HCT116 (cell line): ENCODE measurements around the gene RFESD. TPM values are rescaled to one million over a fixed set of nuclear protein-coding genes. Genes with fewer than 3 reads are reported as not detected.

Experiments
- ATAC-seq: fragments of 200-7000 bp; cut with Tn5 transposase; 2 replicates; pipeline ENCODE4 v1.9.1; 2020; ENCODE audit warnings: mild to moderate bottlenecking, moderate library complexity
- BruUV-seq: library from RNA; stranded (reverse); fragments of 400-500 nt; replicated peaks from 2 replicates; lab custom pipeline; 2021; lab: Mats Ljungman, UMichigan
- CTCF ChIA-PET: fragments of 300-600 bp; sonication (Branson Sonifier 250); formaldehyde crosslinking; loops from one replicate; lab custom pipeline; 2021; ENCODE audit warnings: antibody characterized with exemption; lab: Charles Lee
- POLR2A ChIA-PET: fragments of 300-600, 350-600 bp; sonication (Branson Sonifier 250); formaldehyde crosslinking; loops from one replicate; lab custom pipeline; 2021; ENCODE audit warnings: antibody characterized with exemption; lab: Charles Lee
- RAD21 ChIA-PET, 2 experiments: fragments of 300-600 bp; sonication (Branson Sonifier 250); formaldehyde crosslinking; loops; one replicate each; lab custom pipeline; 2023; ENCODE audit warnings: low total read pairs in 2 of 2; ENCODE audit not compliant: uncharacterized antibody in 2 of 2, unreplicated experiment in 2 of 2, low non-redundant PET in 1 of 2; lab: Charles Lee
- DNase-seq: peaks from one replicate; pipeline ENCODE4 v3.0.0-alpha.2; 2010; ENCODE audit warnings: low read depth, low spot score
- H2AFZ ChIP-seq: fragments of 200-600 bp; shearing (Covaris generic), sonication (generic); 2 replicates; pipeline ENCODE4 v1.6.1; 2017; ENCODE audit warnings: low read depth, mixed run types, mixed read lengths, antibody characterized with exemption, low read length; ENCODE audit not compliant: poor library complexity, severe bottlenecking
- H3K27ac ChIP-seq: 2 replicates; pipeline ENCODE4 v1.5.1; 2012; ENCODE audit warnings: low read depth, low read length
- H3K27me3 ChIP-seq: fragments of 200-600 bp; sonication (generic); 2 replicates; pipeline ENCODE4 v1.6.1; 2016; ENCODE audit warnings: mixed run types, low read length, mixed read lengths; ENCODE audit not compliant: insufficient read depth
- H3K36me3 ChIP-seq, 2 experiments: fragments of 200-500 bp in 1 of 2; fragments of 200-600 bp in 1 of 2; sonication (Bioruptor generic) in 1 of 2; sonication (generic) in 1 of 2; 2 replicates each; pipeline versions ENCODE4 v1.5.1 to v1.6.1; 2014 to 2016; ENCODE audit warnings: low read length in 2 of 2, inconsistent platforms in 1 of 2, mixed read lengths in 1 of 2, mixed run types in 1 of 2; ENCODE audit not compliant: insufficient read depth in 2 of 2, control insufficient read depth in 1 of 2
- H3K4me1 ChIP-seq, 2 experiments: fragments of 200-600 bp in 1 of 2; sonication (generic) in 1 of 2; 2 replicates each; pipeline versions ENCODE4 v1.5.1 to v1.6.1; 2012 to 2017; ENCODE audit warnings: low read length in 2 of 2, inconsistent platforms in 1 of 2, mild to moderate bottlenecking in 1 of 2, mixed read lengths in 1 of 2, mixed run types in 1 of 2, moderate library complexity in 1 of 2; ENCODE audit not compliant: insufficient read depth in 2 of 2, control insufficient read depth in 1 of 2
- H3K4me2 ChIP-seq: fragments of 200-600 bp; sonication (generic); 2 replicates; pipeline ENCODE4 v1.6.1; 2017; ENCODE audit warnings: mixed run types, low read length, mixed read lengths
- H3K4me3 ChIP-seq, 2 experiments: fragments of 200-600 bp in 1 of 2; sonication (generic) in 1 of 2; replicated peaks in 1 of 2; 2 replicates each; pipeline ENCODE4 v1.5.1; 2011 to 2016; ENCODE audit warnings: low read length in 2 of 2, control low read depth in 1 of 2, low read depth in 1 of 2, mild to moderate bottlenecking in 1 of 2, mixed read lengths in 1 of 2, mixed run types in 1 of 2
- H3K79me2 ChIP-seq: fragments of 200-600 bp; sonication (generic); 2 replicates; pipeline ENCODE4 v1.6.1; 2017; ENCODE audit warnings: mild to moderate bottlenecking, mixed run types, low read length, moderate library complexity, mixed read lengths; ENCODE audit not compliant: insufficient read depth
- H3K9ac ChIP-seq: fragments of 200-600 bp; sonication (generic); 2 replicates; pipeline ENCODE4 v1.6.1; 2016; ENCODE audit warnings: low read length, mixed read lengths
- H3K9me2 ChIP-seq: fragments of 200-600 bp; sonication (generic), shearing (Covaris generic); 2 replicates; pipeline ENCODE4 v1.6.1; 2017; ENCODE audit warnings: mixed run types, mild to moderate bottlenecking, moderate library complexity; ENCODE audit not compliant: insufficient read depth
- H3K9me3 ChIP-seq, 2 experiments: fragments of 200-500 bp in 1 of 2; fragments of 200-600 bp in 1 of 2; sonication (Bioruptor generic) in 1 of 2; sonication (generic) in 1 of 2; 2 replicates each; pipeline ENCODE4 v1.6.1; 2014 to 2017; ENCODE audit warnings: low read length in 2 of 2, mixed read lengths in 2 of 2, inconsistent platforms in 1 of 2, low read depth in 1 of 2, mild to moderate bottlenecking in 1 of 2, mixed run types in 1 of 2, moderate library complexity in 1 of 2; ENCODE audit not compliant: control insufficient read depth in 1 of 2, insufficient read depth in 1 of 2
- H4K20me1 ChIP-seq: fragments of 200-600 bp; sonication (generic), shearing (Covaris generic); 2 replicates; pipeline ENCODE4 v1.6.1; 2017; ENCODE audit warnings: mixed run types, mild to moderate bottlenecking, moderate library complexity; ENCODE audit not compliant: insufficient read depth
- CBX3 ChIP-seq: IDR thresholded peaks from 2 replicates; pipeline ENCODE4 v1.6.1; 2012; ENCODE audit warnings: low read depth
- CEBPB ChIP-seq: IDR thresholded peaks from 2 replicates; pipeline ENCODE4 v1.6.1; 2012; ENCODE audit warnings: low read depth
- ELF1 ChIP-seq: IDR thresholded peaks from 2 replicates; pipeline ENCODE4 v1.6.1; 2012; ENCODE audit warnings: low read depth, borderline replicate concordance
- EZH2phosphoT487 ChIP-seq: fragments of 200-600 bp; IDR thresholded peaks from 2 replicates; pipeline ENCODE4 v1.6.1; 2018; ENCODE audit warnings: antibody characterized with exemption, borderline replicate concordance
- FOSL1 ChIP-seq: IDR thresholded peaks from 2 replicates; pipeline ENCODE4 v1.6.1; 2012; ENCODE audit warnings: low read depth
- JUND ChIP-seq: IDR thresholded peaks from 2 replicates; pipeline ENCODE4 v1.6.1; 2012
- POLR2A ChIP-seq: IDR thresholded peaks from 2 replicates; pipeline ENCODE4 v1.7.0; 2011; ENCODE audit warnings: borderline replicate concordance; ENCODE audit not compliant: insufficient read depth, insufficient read length; ENCODE audit errors: extremely low read depth
- POLR2AphosphoS5 ChIP-seq: IDR thresholded peaks from 2 replicates; pipeline ENCODE4 v1.6.1; 2011; ENCODE audit warnings: mild to moderate bottlenecking, low read depth, low read length, moderate library complexity
- RAD21 ChIP-seq: IDR thresholded peaks from 2 replicates; pipeline ENCODE4 v1.6.1; 2012; ENCODE audit warnings: low read depth, mild to moderate bottlenecking
- SP1 ChIP-seq: IDR thresholded peaks from 2 replicates; pipeline ENCODE4 v1.6.1; 2012; ENCODE audit warnings: low read depth
- TCF7L2 ChIP-seq: IDR thresholded peaks from 2 replicates; pipeline ENCODE4 v1.7.0; 2011; ENCODE audit warnings: borderline replicate concordance, inconsistent platforms; ENCODE audit not compliant: insufficient read depth, insufficient read length; ENCODE audit errors: extremely low read depth
- YY1 ChIP-seq: IDR thresholded peaks from 2 replicates; pipeline ENCODE4 v1.6.1; 2011; ENCODE audit warnings: low read length, low read depth, moderate library complexity, mild to moderate bottlenecking; ENCODE audit not compliant: insufficient replicate concordance; ENCODE audit errors: extremely low read depth
- intact Hi-C: fragments of 100-400 bp; cut with micrococcal nuclease; formaldehyde crosslinking; loops from 2 replicates; pipeline ENCODE4 v1.10.0; 2022
- total RNA-seq: library from RNA; stranded (reverse); gene quantifications from one replicate; pipeline ENCODE4 v1.2.1, GENCODE V29; 2021; ENCODE audit not compliant: unreplicated experiment
- TF ChIP-seq, protein P1 (sequence below): IDR thresholded peaks from 2 replicates; pipeline ENCODE4 v1.6.1; 2012
- TF ChIP-seq, protein P2 (sequence below): IDR thresholded peaks from 2 replicates; pipeline ENCODE4 v1.6.1; 2011; ENCODE audit warnings: mild to moderate bottlenecking, low read length, moderate library complexity; ENCODE audit not compliant: insufficient replicate concordance; ENCODE audit errors: extremely low read depth

Gene RFESD
- total RNA-seq, 1 experiment from 2014 or later = 4.1 TPM

DNA sequence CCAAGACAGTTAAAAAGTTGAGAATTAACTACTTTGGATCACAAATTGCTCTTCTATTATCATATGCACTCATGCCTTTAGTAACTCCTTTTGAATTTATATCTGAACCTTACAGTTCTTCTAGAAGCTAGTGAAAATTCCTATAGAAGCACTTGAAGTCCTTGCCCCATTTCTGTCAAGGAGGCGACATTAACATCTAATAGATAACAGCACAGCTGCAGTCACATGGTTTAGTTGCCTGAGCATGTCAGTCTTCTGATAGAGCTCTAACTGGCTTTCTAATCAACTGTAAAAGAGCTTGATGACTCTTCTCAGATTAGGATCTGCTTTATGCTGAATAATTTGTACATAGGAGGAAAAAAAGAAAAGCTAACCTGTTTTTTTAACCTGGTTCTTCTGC, 9.0 kb downstream of the RFESD start:
- Histone ChIP-seq H3K4me2 (no peak overlapping the region), H3K4me1 (no peaks in the 10 kb centered on the region), H3K9me3 (no peaks in the 10 kb centered on the region), H3K9ac (no peak overlapping the region), H3K79me2 (no peaks in the 10 kb centered on the region), H3K27me3 (no peaks in the 10 kb centered on the region), H4K20me1 (no peaks in the 10 kb centered on the region), H3K27ac (no peak overlapping the region), H3K36me3 (no peaks in the 10 kb centered on the region), H3K9me2 (no peaks in the 10 kb centered on the region), H2AFZ (no peak overlapping the region), H3K4me3 (no peak overlapping the region)
- no peak for ATAC-seq
- no peak for DNase-seq
- RAD21 ChIA-PET = no interaction called here
- CTCF ChIA-PET = interaction anchor here (1.1 to 1.6 kb wide), 3 partner anchors 8 to 126 kb away, joined by 4 to 6 read pairs (median 4); partner anchors contain the start of gene RFESD
- TF ChIP-seq POLR2AphosphoS5 (no peak), EZH2phosphoT487 (no peak), CBX3 (no peak), YY1 (no peak), JUND (no peak), ELF1 (no peak), SP1 (no peak), FOSL1 (no peak), POLR2A (no peak)
- intact Hi-C loops = no loop called here
- POLR2A ChIA-PET = no interaction called here
- BruUV-seq = no TSS peak

DNA sequence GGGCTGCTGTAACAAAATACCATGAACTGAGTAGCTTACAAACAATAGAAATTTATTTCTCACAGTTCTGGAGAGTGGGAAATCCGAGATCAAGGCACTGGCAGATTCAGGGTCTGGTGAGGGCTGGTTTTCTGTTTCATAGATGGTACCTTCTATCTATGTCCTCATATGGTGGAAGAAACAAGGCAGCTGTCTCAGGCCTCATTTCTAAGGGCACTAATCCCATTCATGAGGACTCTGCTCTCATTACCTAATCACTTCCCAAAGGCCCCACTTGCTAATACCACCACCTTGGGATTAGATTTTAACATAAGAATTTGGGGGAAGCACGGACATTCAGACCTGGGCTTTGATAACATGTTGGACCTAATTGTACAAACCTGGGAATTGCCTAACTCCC, 13.5 kb downstream of the RFESD start:
- no TSS peak for BruUV-seq
- DNase-seq (no peak), ATAC-seq (no peak)
- peaks cover 0 to 9% of the 10 kb centered on the region in 2 experiments; a peak in 3 of 4 replicates for H3K4me1 ChIP-seq
- no peaks in the 10 kb centered on the region for H4K20me1 ChIP-seq
- no peak overlapping the region for H3K9ac ChIP-seq
- intact Hi-C loops = loop anchor here (5.0 kb wide), 1 partner anchor 187 kb away; no protein-coding TSS in a partner anchor
- H3K9me2 ChIP-seq = no peaks in the 10 kb centered on the region
- no peaks in the 10 kb centered on the region for H3K27me3 ChIP-seq
- H3K4me2 ChIP-seq = no peak overlapping the region
- TF ChIP-seq, protein P1, sequence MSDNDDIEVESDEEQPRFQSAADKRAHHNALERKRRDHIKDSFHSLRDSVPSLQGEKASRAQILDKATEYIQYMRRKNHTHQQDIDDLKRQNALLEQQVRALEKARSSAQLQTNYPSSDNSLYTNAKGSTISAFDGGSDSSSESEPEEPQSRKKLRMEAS = no peak
- TF ChIP-seq CBX3 (no peak), CEBPB (no peak), TCF7L2 (no peak), RAD21 (no peak)
- TF ChIP-seq, protein P2, sequence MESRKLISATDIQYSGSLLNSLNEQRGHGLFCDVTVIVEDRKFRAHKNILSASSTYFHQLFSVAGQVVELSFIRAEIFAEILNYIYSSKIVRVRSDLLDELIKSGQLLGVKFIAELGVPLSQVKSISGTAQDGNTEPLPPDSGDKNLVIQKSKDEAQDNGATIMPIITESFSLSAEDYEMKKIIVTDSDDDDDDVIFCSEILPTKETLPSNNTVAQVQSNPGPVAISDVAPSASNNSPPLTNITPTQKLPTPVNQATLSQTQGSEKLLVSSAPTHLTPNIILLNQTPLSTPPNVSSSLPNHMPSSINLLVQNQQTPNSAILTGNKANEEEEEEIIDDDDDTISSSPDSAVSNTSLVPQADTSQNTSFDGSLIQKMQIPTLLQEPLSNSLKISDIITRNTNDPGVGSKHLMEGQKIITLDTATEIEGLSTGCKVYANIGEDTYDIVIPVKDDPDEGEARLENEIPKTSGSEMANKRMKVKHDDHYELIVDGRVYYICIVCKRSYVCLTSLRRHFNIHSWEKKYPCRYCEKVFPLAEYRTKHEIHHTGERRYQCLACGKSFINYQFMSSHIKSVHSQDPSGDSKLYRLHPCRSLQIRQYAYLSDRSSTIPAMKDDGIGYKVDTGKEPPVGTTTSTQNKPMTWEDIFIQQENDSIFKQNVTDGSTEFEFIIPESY = no peak
- H3K4me3 ChIP-seq = no peak overlapping the region
- no peak overlapping the region for H2AFZ ChIP-seq
- H3K27ac ChIP-seq = no peak overlapping the region
- H3K79me2 ChIP-seq = no peaks in the 10 kb centered on the region
- CTCF ChIA-PET = no interaction called here
- H3K9me3 ChIP-seq = no peaks in the 10 kb centered on the region
- RAD21 ChIA-PET = no interaction called here
- H3K36me3 ChIP-seq = no peaks in the 10 kb centered on the region
- POLR2A ChIA-PET = no interaction called here
